ENCODE data around the gene LILRB3.

LILRB3 gene

DNA sequence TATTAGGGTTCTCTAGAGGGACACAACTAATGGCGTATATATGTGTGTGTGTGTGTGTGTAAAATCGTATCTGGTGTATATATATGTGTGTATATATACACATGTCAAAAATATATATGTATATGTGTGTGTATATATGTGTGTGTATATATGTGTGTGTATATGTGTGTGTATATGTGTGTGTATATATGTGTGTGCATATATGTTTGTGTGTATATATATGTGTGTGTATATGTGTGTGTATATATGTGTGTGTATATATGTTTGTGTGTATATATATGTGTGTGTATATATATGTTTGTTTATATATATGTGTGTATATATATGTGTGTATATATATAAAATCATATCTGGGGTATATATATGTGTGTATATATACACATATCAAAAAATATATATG lies 39.7 kb upstream of the LILRB3 start:
- Histone ChIP-seq H3K79me2 (ENCODE audit: insufficient read depth, low read depth) (no peaks in the 10 kb centered on the region), H4K20me1 (ENCODE audit: insufficient read depth) (no peaks in the 10 kb centered on the region), H3K4me3 (IDR thresholded peaks at IDR 0.05; ENCODE audit: insufficient read depth, low read depth, low read length) (no peak overlapping the region), H3K4me2 (no peak overlapping the region), H3K27me3 (ENCODE audit: insufficient read depth, low read depth) (peaks cover 31% of the 10 kb centered on the region), H3K4me1 (ENCODE audit: low read depth, poor library complexity, severe bottlenecking) (no peaks in the 10 kb centered on the region), H2AFZ (ENCODE audit: low read depth) (no peak overlapping the region), H3K36me3 (ENCODE audit: insufficient read depth) (no peaks in the 10 kb centered on the region), H3K9ac (no peak overlapping the region), H3K27ac (no peak overlapping the region)
- no peak for TF ChIP-seq CTCF (conservative IDR thresholded peaks at IDR 0.05; ENCODE audit: low read depth, low read length)

DNA sequence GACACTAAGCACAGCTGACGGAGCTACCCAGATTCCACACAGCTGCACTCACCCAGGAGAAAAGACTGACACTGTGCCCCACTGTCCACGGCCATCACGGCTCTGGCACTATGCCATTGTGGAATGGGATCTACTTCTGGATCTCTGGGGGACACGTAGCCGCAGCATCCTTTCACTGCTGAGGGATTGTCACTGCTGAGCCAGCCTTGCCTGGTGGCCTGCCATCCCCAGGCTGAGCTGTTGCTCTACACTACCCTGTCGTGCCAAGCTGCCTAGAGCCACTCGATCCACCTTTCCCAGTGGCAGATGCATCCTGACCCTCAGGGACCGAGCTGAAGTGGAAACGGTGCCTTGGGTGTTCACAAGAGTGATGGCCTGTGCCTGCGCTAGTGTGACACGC lies 39.3 kb upstream of the LILRB3 start:
- Histone ChIP-seq H4K20me1 (ENCODE audit: insufficient read depth) (no peaks in the 10 kb centered on the region), H3K4me1 (ENCODE audit: low read depth, poor library complexity, severe bottlenecking) (no peaks in the 10 kb centered on the region), H3K4me2 (no peak overlapping the region), H3K4me3 (IDR thresholded peaks at IDR 0.05; ENCODE audit: insufficient read depth, low read depth, low read length) (no peak overlapping the region), H3K9ac (no peak overlapping the region), H3K36me3 (ENCODE audit: insufficient read depth) (no peaks in the 10 kb centered on the region), H3K27me3 (ENCODE audit: insufficient read depth, low read depth) (peaks cover 34% of the 10 kb centered on the region), H3K79me2 (ENCODE audit: insufficient read depth, low read depth) (no peaks in the 10 kb centered on the region), H3K27ac (no peak overlapping the region), H2AFZ (ENCODE audit: low read depth) (no peak overlapping the region)
- no peak for TF ChIP-seq CTCF (conservative IDR thresholded peaks at IDR 0.05; ENCODE audit: low read depth, low read length)

GRCh38 chr19:54257116-54257480 lies 34.3 kb upstream of the LILRB3 start, which contains the start of gene LILRB5:
LILRB5 (minus strand) TSS chr19:54257273; CDS start chr19:54257193, 80 bp downstream.
- H3K36me3 ChIP-seq (ENCODE audit: insufficient read depth) = no peaks in the 10 kb centered on the region
- H3K27ac ChIP-seq = no peak within 1 kb of the TSS
- no peak within 1 kb of the TSS for H3K9ac ChIP-seq
- no peak for TF ChIP-seq CTCF (conservative IDR thresholded peaks at IDR 0.05; ENCODE audit: low read depth, low read length)
- no peaks in the 10 kb centered on the region for H3K4me1 ChIP-seq (ENCODE audit: low read depth, poor library complexity, severe bottlenecking)
- H3K27me3 ChIP-seq (ENCODE audit: insufficient read depth, low read depth) = peaks cover 64% of the 10 kb centered on the region
- H4K20me1 ChIP-seq (ENCODE audit: insufficient read depth) = no peaks in the 10 kb centered on the region
- H2AFZ ChIP-seq (ENCODE audit: low read depth) = no peak within 1 kb of the TSS
- no peaks in the 10 kb centered on the region for H3K79me2 ChIP-seq (ENCODE audit: insufficient read depth, low read depth)
- no peak within 1 kb of the TSS for H3K4me2 ChIP-seq
- H3K4me3 ChIP-seq (IDR thresholded peaks at IDR 0.05; ENCODE audit: insufficient read depth, low read depth, low read length) = no peak within 1 kb of the TSS

DNA sequence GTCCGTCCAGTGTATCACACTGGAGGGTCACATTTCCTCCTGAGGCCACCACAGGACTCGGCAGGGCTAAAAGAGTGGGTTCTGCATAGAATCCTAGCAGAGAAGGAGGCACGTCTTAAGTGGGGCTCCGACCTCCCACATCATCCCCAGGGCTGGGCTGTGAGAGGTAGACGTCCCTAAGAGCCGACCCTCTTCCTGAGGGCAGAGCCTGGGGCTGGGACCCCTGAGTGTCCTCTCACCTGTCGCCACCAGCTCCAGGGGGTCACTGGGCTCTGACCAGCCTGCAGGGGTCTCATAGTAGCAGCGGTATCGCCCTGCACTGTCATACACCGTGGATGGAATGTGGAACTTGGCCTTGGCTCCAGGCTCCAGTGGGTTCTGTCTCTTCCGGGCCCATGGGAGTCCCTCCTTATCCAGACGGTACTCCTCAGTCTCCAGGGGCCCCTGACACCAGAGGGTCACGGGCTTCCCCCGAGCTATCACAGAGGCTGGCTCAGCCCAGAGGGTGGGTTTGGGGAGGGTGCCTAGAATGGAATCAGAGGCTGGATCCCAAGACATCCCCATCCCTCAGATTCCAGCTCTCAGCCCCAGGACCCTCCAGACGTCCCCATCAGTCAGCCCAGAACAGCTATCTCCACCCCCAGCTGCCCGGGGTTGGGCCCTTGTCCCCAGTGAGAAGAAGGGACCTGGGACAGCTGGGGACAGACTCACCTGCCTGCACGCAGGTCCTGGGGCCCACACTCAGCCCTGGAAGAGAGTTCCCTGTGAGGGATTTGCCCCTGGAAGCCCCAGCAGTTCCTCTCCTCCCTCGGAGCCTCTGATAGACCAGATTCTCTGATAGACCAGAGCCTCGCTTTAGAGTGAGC lies 33.7 kb upstream of the LILRB3 start:
- Histone ChIP-seq H3K4me1 (ENCODE audit: low read depth, poor library complexity, severe bottlenecking) (no peaks in the 10 kb centered on the region), H3K27me3 (ENCODE audit: insufficient read depth, low read depth) (peaks cover 66% of the 10 kb centered on the region), H3K9ac (no peak overlapping the region), H3K4me3 (IDR thresholded peaks at IDR 0.05; ENCODE audit: insufficient read depth, low read depth, low read length) (no peak overlapping the region), H3K27ac (no peak overlapping the region), H3K79me2 (ENCODE audit: insufficient read depth, low read depth) (no peaks in the 10 kb centered on the region), H3K4me2 (no peak overlapping the region), H3K36me3 (ENCODE audit: insufficient read depth) (no peaks in the 10 kb centered on the region), H2AFZ (ENCODE audit: low read depth) (no peak overlapping the region), H4K20me1 (ENCODE audit: insufficient read depth) (no peaks in the 10 kb centered on the region)
- TF ChIP-seq CTCF (conservative IDR thresholded peaks at IDR 0.05; ENCODE audit: low read depth, low read length) = no peak

Data from KMS-11 (cell line).